GM12864 (cell line): ENCODE data around the gene DEFB128.
"Not testable (repeated sequence)": the region's sequence is repeated elsewhere in the genome, so short reads cannot be mapped to it uniquely, and the experiment has no call there.

ENCODE experiments used
- DNase-seq: peaks from one replicate; pipeline ENCODE4 v3.0.0-alpha.2; 2011; ENCODE audit warnings: low read depth
- H3K4me3 ChIP-seq: 2 replicates; pipeline ENCODE4 v1.5.1; 2011; ENCODE audit warnings: mild to moderate bottlenecking, low read depth, low read length, control low read depth
- CTCF ChIP-seq: IDR thresholded peaks from 2 replicates; pipeline ENCODE4 v1.5.1; 2011; ENCODE audit warnings: low read depth, mild to moderate bottlenecking, moderate library complexity, low read length, control low read depth, inconsistent platforms; ENCODE audit errors: missing control alignments

The DEFB128 gene

GRCh38 chr20:208942-209566, 19.5 kb upstream of the DEFB128 start:
- H3K4me3 ChIP-seq, result no peak overlapping the region
- peak; percentile 64 for TF ChIP-seq CTCF
- peak; percentile 4 for DNase-seq

GRCh38 chr20:203630-204029, 14.1 kb upstream of the DEFB128 start:
- not testable (repeated sequence) for H3K4me3 ChIP-seq, DNase-seq

GRCh38 chr20:199996-200395, 10.5 kb upstream of the DEFB128 start:
- no peak for TF ChIP-seq CTCF
- no peak for DNase-seq
- H3K4me3 ChIP-seq, result no peak overlapping the region

GRCh38 chr20:198225-198624, 8.7 kb upstream of the DEFB128 start:
- no peak for DNase-seq
- no peak overlapping the region for H3K4me3 ChIP-seq
- no peak for TF ChIP-seq CTCF

GRCh38 chr20:187733-188132, 1.8 kb downstream of the DEFB128 start:
- no peak for TF ChIP-seq CTCF
- DNase-seq, result no peak
- H3K4me3 ChIP-seq, result no peak overlapping the region

GRCh38 chr20:184288-184687, 5.2 kb downstream of the DEFB128 start:
- no peak overlapping the region for H3K4me3 ChIP-seq
- TF ChIP-seq CTCF, result no peak
- DNase-seq, result no peak

GRCh38 chr20:168876-169275, 20.6 kb downstream of the DEFB128 start:
- TF ChIP-seq CTCF, result no peak
- DNase-seq, result no peak
- H3K4me3 ChIP-seq, result no peak overlapping the region

- no peak for DNase-seq
- no peak for TF ChIP-seq CTCF
- no peak overlapping the region for H3K4me3 ChIP-seq
Observed at GRCh38 chr20:164618-165017, 24.9 kb downstream of the DEFB128 start.
